Activated T-cell treated with anti-CD3 and anti-CD28 coated beads, Interleukin-2, amount 50 U/mL, for 4 hours (primary cell): ENCODE results near the gene ANXA6. TPM values are rescaled to one million over a fixed set of nuclear protein-coding genes. Genes with fewer than 3 reads are reported as not detected.

Experiments used
- ATAC-seq, 2 donors: fragments of 200-7000 bp; cut with Tn5 transposase; one replicate each; pipeline ENCODE4 v1.10.0; 2021
- DNase-seq: peaks from one replicate; pipeline ENCODE4 v3.0.0-alpha.2; 2020
- H3K27me3 Mint-ChIP-seq: one replicate; pipeline ENCODE4 v1.8.0; 2021; ENCODE audit warnings: low read depth, mixed read lengths
- H3K36me3 Mint-ChIP-seq: one replicate; pipeline ENCODE4 v1.8.0; 2022; ENCODE audit warnings: mixed read lengths; ENCODE audit not compliant: insufficient read depth
- H3K4me1 Mint-ChIP-seq: one replicate; pipeline ENCODE4 v1.8.0; 2021; ENCODE audit warnings: low read depth, mixed read lengths
- H3K4me3 Mint-ChIP-seq: one replicate; pipeline ENCODE4 v1.8.0; 2021; ENCODE audit warnings: mild to moderate bottlenecking, moderate library complexity, mixed read lengths
- H3K9me3 Mint-ChIP-seq: one replicate; pipeline ENCODE4 v1.8.0; 2021; ENCODE audit warnings: mixed read lengths
- total RNA-seq, 3 donors: library from RNA; stranded (reverse); gene quantifications; one replicate each; pipeline ENCODE4 v1.2.1, GENCODE V29; 2021

ANXA6 gene
- total RNA-seq, 3 donors from 2014 or later = 102 to 156 (median 128) TPM

DNA sequence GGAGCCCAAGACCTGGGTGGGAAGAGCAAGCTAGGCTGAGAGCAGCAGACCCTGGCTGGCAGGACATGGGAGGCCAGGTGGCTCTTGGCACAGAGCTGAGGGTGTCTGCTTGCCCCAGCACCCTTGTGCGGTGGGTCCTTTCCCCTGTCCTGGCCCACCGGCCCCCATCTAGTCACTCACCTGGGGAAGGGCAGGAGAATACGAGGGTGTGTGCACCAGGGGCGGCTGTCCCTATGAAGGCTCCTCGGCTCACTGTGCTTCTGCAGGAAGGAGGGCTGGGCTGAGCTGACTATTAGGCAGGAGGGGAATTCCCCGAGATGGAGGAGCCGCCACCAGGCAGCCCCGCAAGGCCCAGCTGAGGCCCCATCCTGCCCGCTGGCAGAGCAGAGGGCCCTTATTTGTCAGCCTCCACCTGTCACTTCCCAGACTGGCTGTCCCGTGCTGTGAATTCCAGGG, 70.6 kb downstream of the ANXA6 start:
- H3K27me3 Mint-ChIP-seq = no peaks in the 10 kb centered on the region
- no peaks in the 10 kb centered on the region for H3K9me3 Mint-ChIP-seq
- H3K36me3 Mint-ChIP-seq = no peaks in the 10 kb centered on the region
- H3K4me3 Mint-ChIP-seq = peak overlapping the region; percentile 82
- DNase-seq (peak; percentile 56), ATAC-seq (peak; percentile 84 to 88)
- peaks cover 60% of the 10 kb centered on the region for H3K4me1 Mint-ChIP-seq

GRCh38 chr5:151086192-151086869, 71.2 kb downstream of the ANXA6 start:
- Mint-ChIP-seq H3K36me3 (no peaks in the 10 kb centered on the region), H3K27me3 (no peaks in the 10 kb centered on the region), H3K4me3 (peak overlapping the region; percentile 82), H3K4me1 (peaks cover 60% of the 10 kb centered on the region), H3K9me3 (no peaks in the 10 kb centered on the region)
- no peak for ATAC-seq
- no peak for DNase-seq

- Mint-ChIP-seq H3K4me3 (peak overlapping the region; percentile 82), H3K36me3 (no peaks in the 10 kb centered on the region), H3K27me3 (no peaks in the 10 kb centered on the region), H3K9me3 (no peaks in the 10 kb centered on the region), H3K4me1 (peaks cover 60% of the 10 kb centered on the region)
- ATAC-seq (no peak), DNase-seq (peak; percentile 37)
Measured at GRCh38 chr5:151085517-151086041, 72.0 kb downstream of the ANXA6 start.

DNA sequence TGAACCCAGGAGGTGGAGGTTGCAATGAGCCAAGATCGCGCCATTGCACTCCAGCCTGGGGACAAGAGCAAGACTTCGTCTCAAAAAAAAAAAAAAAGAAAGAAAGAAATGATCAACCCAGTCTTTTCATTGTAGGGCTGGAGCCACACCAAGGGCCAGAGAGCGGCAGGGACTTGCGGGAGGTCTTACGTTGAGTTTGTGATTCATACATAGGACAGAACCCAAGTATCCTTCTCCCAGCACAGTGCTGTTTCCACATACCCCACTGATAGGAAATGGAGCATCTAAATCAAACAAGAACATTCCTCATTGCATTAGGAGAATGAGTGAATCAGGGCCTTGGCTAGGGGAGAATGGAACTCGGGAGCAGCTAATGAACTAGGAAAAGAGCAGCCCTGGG, 73.2 kb downstream of the ANXA6 start:
- Mint-ChIP-seq H3K9me3 (no peaks in the 10 kb centered on the region), H3K36me3 (peaks cover 2% of the 10 kb centered on the region), H3K4me1 (peaks cover 67% of the 10 kb centered on the region), H3K27me3 (no peaks in the 10 kb centered on the region), H3K4me3 (peak overlapping the region; percentile 82)
- no peak for ATAC-seq
- DNase-seq = no peak

GRCh38 chr5:151083081-151083676, 74.4 kb downstream of the ANXA6 start:
- DNase-seq (peak; percentile 60), ATAC-seq (peak; percentile 18 to 39)
- Mint-ChIP-seq H3K36me3 (peaks cover 11% of the 10 kb centered on the region), H3K27me3 (no peaks in the 10 kb centered on the region), H3K4me1 (peaks cover 79% of the 10 kb centered on the region), H3K4me3 (peak overlapping the region; percentile 82), H3K9me3 (no peaks in the 10 kb centered on the region)

- Mint-ChIP-seq H3K36me3 (peaks cover 15% of the 10 kb centered on the region), H3K4me3 (peak overlapping the region; percentile 82), H3K4me1 (peaks cover 83% of the 10 kb centered on the region), H3K27me3 (no peaks in the 10 kb centered on the region), H3K9me3 (no peaks in the 10 kb centered on the region)
- no peak for ATAC-seq
- no peak for DNase-seq
Measured at GRCh38 chr5:151082282-151082902, 75.2 kb downstream of the ANXA6 start.

- no peak for ATAC-seq
- Mint-ChIP-seq H3K36me3 (peaks cover 21% of the 10 kb centered on the region), H3K4me3 (peak overlapping the region; percentile 82), H3K9me3 (no peaks in the 10 kb centered on the region), H3K4me1 (peaks cover 83% of the 10 kb centered on the region), H3K27me3 (no peaks in the 10 kb centered on the region)
- DNase-seq = no peak
Measured at GRCh38 chr5:151081431-151082281, 75.9 kb downstream of the ANXA6 start.

- peak within 1 kb of the TSS; percentile 91 for H3K4me3 Mint-ChIP-seq
- no peaks in the 10 kb centered on the region for H3K9me3 Mint-ChIP-seq
- ATAC-seq (peak; percentile 81 to 83), DNase-seq (peak; percentile 91)
- H3K4me1 Mint-ChIP-seq = peaks cover 86% of the 10 kb centered on the region
- H3K36me3 Mint-ChIP-seq = peaks cover 30% of the 10 kb centered on the region
- H3K27me3 Mint-ChIP-seq = no peaks in the 10 kb centered on the region
Measured at GRCh38 chr5:151080613-151081430, 76.8 kb downstream of the ANXA6 start, which contains the start of gene TNIP1. Gene TNIP1 (minus strand): TSS chr5:151081034. CDS start chr5:151065095, 15,939 bp downstream.

DNA sequence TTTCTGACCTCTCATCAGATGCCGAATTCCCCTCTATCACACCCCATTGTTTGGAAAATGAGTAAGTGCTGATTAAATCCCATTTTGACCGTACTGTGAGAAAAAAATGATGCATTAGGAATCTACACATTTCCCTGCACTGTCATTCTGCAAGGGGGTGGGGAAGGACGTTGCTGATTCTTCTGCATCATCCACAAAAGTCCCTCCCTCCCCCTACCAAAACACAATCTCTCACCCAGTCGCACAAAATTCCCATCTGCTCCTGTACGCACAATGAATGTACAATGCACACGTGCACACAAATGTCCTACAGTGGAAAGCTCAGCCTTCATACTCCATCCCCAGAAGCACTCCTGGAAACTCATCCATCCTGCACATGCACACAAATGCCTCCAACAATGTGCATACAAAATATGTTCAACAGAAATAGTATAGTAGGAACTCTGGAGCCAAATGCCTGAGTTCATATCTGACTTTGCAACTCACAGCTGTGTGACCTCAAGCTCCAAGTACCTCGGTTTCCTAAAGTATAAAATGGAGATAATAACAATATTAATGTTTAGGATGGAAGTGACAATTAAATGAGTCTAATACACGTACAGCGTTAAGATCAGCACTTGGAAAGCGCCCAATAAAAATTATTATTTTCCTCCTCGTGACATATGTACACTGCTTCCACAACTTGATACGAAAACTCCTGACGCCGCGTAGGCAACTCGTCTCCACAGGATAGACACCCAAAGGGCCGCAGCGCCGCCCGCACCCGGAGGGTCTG, 77.6 kb downstream of the ANXA6 start:
- ATAC-seq (peak in 1 of 2 donors; percentile 1), DNase-seq (no peak)
- Mint-ChIP-seq H3K9me3 (no peaks in the 10 kb centered on the region), H3K4me3 (peak overlapping the region; percentile 91), H3K27me3 (no peaks in the 10 kb centered on the region), H3K36me3 (peaks cover 36% of the 10 kb centered on the region), H3K4me1 (peaks cover 85% of the 10 kb centered on the region)

GRCh38 chr5:151078490-151079262, 78.9 kb downstream of the ANXA6 start:
- peak; percentile 47 to 51 for ATAC-seq
- peak; percentile 51 for DNase-seq
- peak overlapping the region; percentile 91 for H3K4me3 Mint-ChIP-seq
- H3K4me1 Mint-ChIP-seq = peaks cover 78% of the 10 kb centered on the region
- H3K27me3 Mint-ChIP-seq = no peaks in the 10 kb centered on the region
- H3K9me3 Mint-ChIP-seq = no peaks in the 10 kb centered on the region
- H3K36me3 Mint-ChIP-seq = peaks cover 39% of the 10 kb centered on the region

DNA sequence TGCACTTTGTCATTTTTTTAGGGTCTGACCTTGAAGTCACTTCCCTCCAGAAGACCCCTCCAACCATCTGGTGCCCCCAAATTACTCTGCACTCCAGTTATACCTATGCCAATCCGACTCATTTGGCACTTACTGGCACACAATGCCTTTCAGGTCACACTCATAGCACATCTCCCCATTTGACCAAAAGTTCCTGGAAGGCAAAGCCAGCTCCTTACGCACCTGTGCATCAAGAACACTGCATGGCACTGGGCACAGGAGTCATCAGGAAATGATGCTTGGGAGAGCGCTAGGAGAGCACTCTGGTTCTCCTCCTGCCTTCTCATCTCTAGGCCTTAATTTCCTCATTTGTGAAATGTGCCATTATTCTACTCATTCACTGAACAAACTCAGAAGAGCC, 79.6 kb downstream of the ANXA6 start:
- Mint-ChIP-seq H3K27me3 (no peaks in the 10 kb centered on the region), H3K9me3 (no peaks in the 10 kb centered on the region), H3K4me3 (peak overlapping the region; percentile 91), H3K36me3 (peaks cover 43% of the 10 kb centered on the region), H3K4me1 (peaks cover 76% of the 10 kb centered on the region)
- no peak for DNase-seq
- ATAC-seq = no peak

- ATAC-seq (no peak), DNase-seq (no peak)
- H3K36me3 Mint-ChIP-seq = peaks cover 48% of the 10 kb centered on the region
- no peaks in the 10 kb centered on the region for H3K27me3 Mint-ChIP-seq
- no peaks in the 10 kb centered on the region for H3K9me3 Mint-ChIP-seq
- peaks cover 76% of the 10 kb centered on the region for H3K4me1 Mint-ChIP-seq
- H3K4me3 Mint-ChIP-seq = peak overlapping the region; percentile 91
Measured at GRCh38 chr5:151077419-151077818, 80.2 kb downstream of the ANXA6 start.
